A549 (cell line): Measurements from ENCODE around the gene TMTC2. TPM values are rescaled to one million over a fixed set of nuclear protein-coding genes. Genes with fewer than 3 reads are reported as not detected.

Experiments used
- ATAC-seq, 2 experiments: fragments of 200-7000 bp in 1 of 2; fragments of >200 bp in 1 of 2; cut with Nextera tagmentation in 1 of 2; cut with Tn5 transposase in 1 of 2; 3 replicates each; pipeline versions ENCODE4 v1.8.0 to v1.9.1; 2018 to 2020; ENCODE audit warnings: mild to moderate bottlenecking in 1 of 2, moderate library complexity in 1 of 2
- CTCF ChIA-PET: fragments of 300-600 bp; sonication (Branson Sonifier 250); formaldehyde crosslinking; extraction: SDS; loops from one replicate; lab custom pipeline; 2021; ENCODE audit warnings: antibody characterized with exemption, inconsistent platforms; lab: Yijun Ruan, JAX
- POLR2A ChIA-PET: fragments of 350-600 bp; formaldehyde crosslinking; extraction: SDS; loops from one replicate; lab custom pipeline; 2021; ENCODE audit warnings: antibody characterized with exemption, inconsistent platforms; lab: Yijun Ruan, JAX
- DNase-seq, 2 experiments: peaks; one replicate each; pipeline versions ENCODE4 v3.0.0 to v3.0.0-alpha.2; 2011 to 2016; ENCODE audit warnings: low read depth in 1 of 2, low spot score in 1 of 2
- FAIRE-seq: peaks from 2 replicates; lab custom pipeline; 2011; peaks lifted over from hg19 to GRCh38; lab: Jason Lieb, UNC
- H3K27ac ChIP-seq, 2 experiments: fragments of >200 bp; sonication (Bioruptor Twin); formaldehyde crosslinking; 3 replicates each; pipeline ENCODE4 v1.5.1; 2016 to 2017
- H3K4me1 ChIP-seq: fragments of >200 bp; sonication (Bioruptor Twin); formaldehyde crosslinking; 3 replicates; pipeline ENCODE4 v1.6.1; 2016
- H3K4me2 ChIP-seq: fragments of >200 bp; sonication (Bioruptor Twin); formaldehyde crosslinking; 3 replicates; pipeline ENCODE4 v1.6.1; 2016
- H3K4me3 ChIP-seq: fragments of >200 bp; sonication (Bioruptor Twin); formaldehyde crosslinking; 3 replicates; pipeline ENCODE4 v1.5.1; 2016
- H3K9me3 ChIP-seq: fragments of >200 bp; sonication (Bioruptor Twin); formaldehyde crosslinking; 3 replicates; pipeline ENCODE4 v1.6.1; 2016
- CBX2 ChIP-seq: fragments of 200-600 bp; sonication (generic); IDR thresholded peaks from 2 replicates; pipeline ENCODE4 v1.6.1; 2016; ENCODE audit warnings: low read depth, mild to moderate bottlenecking, borderline replicate concordance
- CBX8 ChIP-seq: fragments of 200-600 bp; sonication (generic); IDR thresholded peaks from 2 replicates; pipeline ENCODE4 v1.6.1; 2016
- CHD4 ChIP-seq: fragments of 200-600 bp; sonication (generic); IDR thresholded peaks from 2 replicates; pipeline ENCODE4 v1.6.1; 2016; ENCODE audit warnings: antibody characterized with exemption, mild to moderate bottlenecking, borderline replicate concordance
- E2F6 ChIP-seq: IDR thresholded peaks from 2 replicates; pipeline ENCODE4 v1.6.1; 2012; ENCODE audit warnings: low read depth, borderline replicate concordance
- FOSL2 ChIP-seq, 2 experiments: fragments of 450-650 bp in 1 of 2; fragments of >200 bp in 1 of 2; sonication (Bioruptor Twin) in 1 of 2; formaldehyde crosslinking; IDR thresholded peaks; 2 replicates each; pipeline versions ENCODE4 v1.5.0 to v1.6.1; 2016 to 2020; ENCODE audit warnings: mild to moderate bottlenecking in 1 of 2, moderate library complexity in 1 of 2
- FOXS1 ChIP-seq: fragments of 250-450 bp; sonication (Bioruptor Pico); IDR thresholded peaks from 2 replicates; pipeline ENCODE4 v1.5.0; 2020; ENCODE audit warnings: mild to moderate bottlenecking, moderate library complexity
- HDAC2 ChIP-seq: fragments of 200-600 bp; sonication (generic); IDR thresholded peaks from 2 replicates; pipeline ENCODE4 v1.6.1; 2016
- HES2 ChIP-seq: fragments of >200 bp; sonication (Bioruptor Twin); formaldehyde crosslinking; IDR thresholded peaks from 2 replicates; pipeline ENCODE4 v1.6.1; 2016
- HOXB13 ChIP-seq: fragments of 250-450 bp; sonication (Bioruptor Pico); IDR thresholded peaks from 2 replicates; pipeline ENCODE4 v1.5.0; 2020; ENCODE audit warnings: low read depth, mild to moderate bottlenecking, moderate library complexity
- HOXB5 ChIP-seq: fragments of 250-450 bp; sonication (Bioruptor Pico); IDR thresholded peaks from 2 replicates; pipeline ENCODE4 v1.5.0; 2020; ENCODE audit warnings: mild to moderate bottlenecking, moderate library complexity
- JUN ChIP-seq, 2 experiments: fragments of >200 bp; sonication (Bioruptor Twin); formaldehyde crosslinking; IDR thresholded peaks; 2 replicates in 1 of 2; 3 replicates in 1 of 2; pipeline ENCODE4 v1.6.1; 2016 to 2017
- KDM1A ChIP-seq: fragments of 200-600 bp; sonication (generic); IDR thresholded peaks from 2 replicates; pipeline ENCODE4 v1.6.1; 2016; ENCODE audit warnings: low read depth, mild to moderate bottlenecking
- MAFK ChIP-seq: fragments of 450-650 bp; IDR thresholded peaks from 2 replicates; pipeline ENCODE4 v1.6.1; 2014; ENCODE audit not compliant: partially characterized antibody
- MYC ChIP-seq: IDR thresholded peaks from 2 replicates; pipeline ENCODE4 v1.6.1; 2012; ENCODE audit warnings: mild to moderate bottlenecking, inconsistent platforms, low read length, improper control_type of control experiment, borderline replicate concordance
- NPAS2 ChIP-seq: fragments of 250-450 bp; sonication (Bioruptor Pico); IDR thresholded peaks from 2 replicates; pipeline ENCODE4 v1.8.0; 2022; ENCODE audit warnings: mild to moderate bottlenecking, moderate library complexity, borderline replicate concordance
- POLR2AphosphoS2 ChIP-seq: conservative IDR thresholded peaks from 2 replicates; pipeline ENCODE4 v1.6.1; 2012; ENCODE audit warnings: low read length, improper control_type of control experiment, inconsistent platforms
- RARB ChIP-seq: fragments of 250-450 bp; sonication (Bioruptor Pico); IDR thresholded peaks from 2 replicates; pipeline ENCODE4 v1.8.0; 2021; ENCODE audit warnings: mild to moderate bottlenecking, moderate library complexity
- RCOR1 ChIP-seq: fragments of 150-350 bp; IDR thresholded peaks from 2 replicates; pipeline ENCODE4 v1.6.1; 2014; ENCODE audit warnings: antibody characterized with exemption, low read length, low read depth
- SREBF2 ChIP-seq: fragments of 450-650 bp; IDR thresholded peaks from 2 replicates; pipeline ENCODE4 v1.6.1; 2014; ENCODE audit warnings: mild to moderate bottlenecking, moderate library complexity
- TFCP2L1 ChIP-seq: fragments of 250-450 bp; sonication (Bioruptor Pico); IDR thresholded peaks from 2 replicates; pipeline ENCODE4 v1.5.0; 2021; ENCODE audit warnings: mild to moderate bottlenecking
- TP53 ChIP-seq: fragments of 250-450 bp; sonication (Bioruptor Pico); IDR thresholded peaks from 2 replicates; pipeline ENCODE4 v1.5.0; 2021; ENCODE audit warnings: mild to moderate bottlenecking, moderate library complexity
- ZC3H11A ChIP-seq: fragments of 450-650 bp; IDR thresholded peaks from 2 replicates; pipeline ENCODE4 v1.6.1; 2014; ENCODE audit warnings: antibody characterized with exemption, mild to moderate bottlenecking
- ZFP36 ChIP-seq: fragments of 450-650 bp; IDR thresholded peaks from 2 replicates; pipeline ENCODE4 v1.6.1; 2014; ENCODE audit warnings: borderline replicate concordance; ENCODE audit not compliant: partially characterized antibody
- ZNF302 ChIP-seq: fragments of 250-450 bp; sonication (Bioruptor Pico); IDR thresholded peaks from 2 replicates; pipeline ENCODE4 v1.9.0; 2021; ENCODE audit warnings: inconsistent platforms, mild to moderate bottlenecking, moderate library complexity
- WGBS: methylation state at CpG from one replicate; pipeline ENCODE4 v1.1.6; 2017; ENCODE audit errors: missing lambda C conversion rate; 5-methylcytosine and 5-hydroxymethylcytosine counted together
- polyA plus RNA-seq, 4 experiments: library from polyadenylated mRNA; depleted of rRNA in 3 of 4; stranded (reverse); fragments of >200 nt; fragmentation: RNase III in 1 of 4; extraction: RNeasy Plus Mini Kit Qiagen cat#74134 plus additional on column Dnase treatment in 1 of 4; gene quantifications; 2 replicates in 3 of 4; 3 replicates in 1 of 4; pipeline ENCODE4 v1.2.3, GENCODE V29; 2011 to 2017
- TF ChIP-seq, protein P1 (sequence below): fragments of 250-450 bp; sonication (Bioruptor Pico); IDR thresholded peaks from 2 replicates; pipeline ENCODE4 v1.5.0; 2021; ENCODE audit warnings: mild to moderate bottlenecking, moderate library complexity, borderline replicate concordance
- TF ChIP-seq, protein P2 (sequence below): fragments of 150-350 bp; IDR thresholded peaks from 2 replicates; pipeline ENCODE4 v1.6.1; 2014; ENCODE audit warnings: low read depth, mild to moderate bottlenecking, low read length

Gene TMTC2
- polyA plus RNA-seq, 2 of the 4 experiments (the other 2 are of a cell fraction), result 1.8 to 5.3 TPM

DNA sequence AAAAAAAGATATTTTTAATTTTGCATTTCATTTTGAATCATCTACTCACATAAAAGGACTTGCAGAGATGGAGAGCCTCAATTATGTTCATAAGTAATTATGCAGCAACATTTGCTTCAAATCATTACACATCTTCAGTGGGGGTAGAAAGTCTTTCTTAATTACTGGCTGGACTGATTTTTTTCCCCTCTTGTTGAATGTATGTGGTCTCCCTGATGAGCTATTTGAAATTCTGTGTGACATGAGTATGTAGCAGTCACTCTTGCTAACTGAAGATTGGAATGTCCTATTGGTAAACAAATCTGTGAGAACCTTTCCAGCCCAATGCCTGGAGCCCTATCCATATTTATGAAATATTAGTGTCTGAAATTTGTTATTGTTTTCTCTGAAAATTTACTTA is 139.8 kb downstream of the TMTC2 start:
- ATAC-seq (no peak), FAIRE-seq (no peak), DNase-seq (no peak)
- Histone ChIP-seq H3K27ac (no peak overlapping the region), H3K4me2 (no peak overlapping the region), H3K4me1 (no peaks in the 10 kb centered on the region), H3K4me3 (no peak overlapping the region), H3K9me3 (no peaks in the 10 kb centered on the region)
- ChIA-PET POLR2A (no interaction called here), CTCF (no interaction called here)
- TF ChIP-seq TP53 (CRISPR knock-in tag), result no peak

GRCh38 chr12:82832096-82832495 is 145.4 kb downstream of the TMTC2 start:
- WGBS, result 94% methylated on average over 2 of the region's 2 CpGs

GRCh38 chr12:82832981-82833380 is 146.3 kb downstream of the TMTC2 start:
- 91% methylated on average over 3 of the region's 3 CpGs for WGBS
- CTCF ChIA-PET, result interaction anchor here (0.6 kb wide), 1 partner anchor 174 kb away, joined by 3 read pairs; no protein-coding TSS in a partner anchor
- TF ChIP-seq MAFK (no peak), CBX8 (no peak), ZNF302 (CRISPR knock-in tag) (no peak), ZFP36 (no peak), NPAS2 (no peak), FOXS1 (CRISPR knock-in tag) (no peak), CHD4 (no peak), HES2 (no peak), HOXB13 (no peak)
- FAIRE-seq, result no peak
- Histone ChIP-seq H3K27ac (no peak overlapping the region), H3K9me3 (no peaks in the 10 kb centered on the region), H3K4me1 (peaks cover 8% of the 10 kb centered on the region; the same call in 1 of the 3 replicates), H3K4me2 (no peak overlapping the region), H3K4me3 (no peak overlapping the region)
- POLR2A ChIA-PET, result no interaction called here
- DNase-seq, result no peak
- ATAC-seq, result no peak

More at GRCh38 chr12:82832096-82832495, 145.4 kb downstream of the TMTC2 start:
- H3K27ac ChIP-seq, result no peak overlapping the region
- ChIA-PET CTCF (interaction anchor here (1.0 kb wide), 1 partner anchor 13 kb away, joined by 4 read pairs; no protein-coding TSS in a partner anchor), POLR2A (interaction anchor here (0.6 kb wide), 1 partner anchor 146 kb away, joined by 3 read pairs; no protein-coding TSS in a partner anchor)
- peaks cover 8% of the 10 kb centered on the region; the same call in 1 of the 3 replicates for H3K4me1 ChIP-seq
- H3K9me3 ChIP-seq, result no peaks in the 10 kb centered on the region
- FAIRE-seq, result no peak
- H3K4me3 ChIP-seq, result no peak overlapping the region
- no peak for DNase-seq
- TF ChIP-seq RARB (CRISPR knock-in tag) (no peak), RCOR1 (no peak), KDM1A (no peak), JUN (IDR thresholded peaks at IDR 0.05) (no peak), NPAS2 (no peak), TFCP2L1 (CRISPR knock-in tag) (no peak), FOSL2 (IDR thresholded peaks at IDR 0.05) (no peak), FOSL2 (CRISPR knock-in tag; IDR thresholded peaks at IDR 0.05) (no peak), CHD4 (no peak), E2F6 (no peak), ZC3H11A (no peak), POLR2AphosphoS2 (no peak), SREBF2 (no peak), FOXS1 (CRISPR knock-in tag) (no peak), CBX2 (no peak), HDAC2 (no peak), HOXB5 (CRISPR knock-in tag) (no peak), MYC (no peak)
- TF ChIP-seq, protein P1, sequence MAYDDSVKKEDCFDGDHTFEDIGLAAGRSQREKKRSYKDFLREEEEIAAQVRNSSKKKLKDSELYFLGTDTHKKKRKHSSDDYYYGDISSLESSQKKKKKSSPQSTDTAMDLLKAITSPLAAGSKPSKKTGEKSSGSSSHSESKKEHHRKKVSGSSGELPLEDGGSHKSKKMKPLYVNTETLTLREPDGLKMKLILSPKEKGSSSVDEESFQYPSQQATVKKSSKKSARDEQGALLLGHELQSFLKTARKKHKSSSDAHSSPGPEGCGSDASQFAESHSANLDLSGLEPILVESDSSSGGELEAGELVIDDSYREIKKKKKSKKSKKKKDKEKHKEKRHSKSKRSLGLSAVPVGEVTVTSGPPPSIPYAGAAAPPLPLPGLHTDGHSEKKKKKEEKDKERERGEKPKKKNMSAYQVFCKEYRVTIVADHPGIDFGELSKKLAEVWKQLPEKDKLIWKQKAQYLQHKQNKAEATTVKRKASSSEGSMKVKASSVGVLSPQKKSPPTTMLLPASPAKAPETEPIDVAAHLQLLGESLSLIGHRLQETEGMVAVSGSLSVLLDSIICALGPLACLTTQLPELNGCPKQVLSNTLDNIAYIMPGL (CRISPR knock-in tag), result no peak
- TF ChIP-seq, protein P2, sequence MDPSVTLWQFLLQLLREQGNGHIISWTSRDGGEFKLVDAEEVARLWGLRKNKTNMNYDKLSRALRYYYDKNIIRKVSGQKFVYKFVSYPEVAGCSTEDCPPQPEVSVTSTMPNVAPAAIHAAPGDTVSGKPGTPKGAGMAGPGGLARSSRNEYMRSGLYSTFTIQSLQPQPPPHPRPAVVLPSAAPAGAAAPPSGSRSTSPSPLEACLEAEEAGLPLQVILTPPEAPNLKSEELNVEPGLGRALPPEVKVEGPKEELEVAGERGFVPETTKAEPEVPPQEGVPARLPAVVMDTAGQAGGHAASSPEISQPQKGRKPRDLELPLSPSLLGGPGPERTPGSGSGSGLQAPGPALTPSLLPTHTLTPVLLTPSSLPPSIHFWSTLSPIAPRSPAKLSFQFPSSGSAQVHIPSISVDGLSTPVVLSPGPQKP, result no peak
- ATAC-seq, result no peak
- no peak overlapping the region for H3K4me2 ChIP-seq
